ENCODE data around the gene JMJD8.

GRCh38 chr16:711084-711483, 26.9 kb upstream of the JMJD8 start:
- no peak for TF ChIP-seq CTCF (conservative IDR thresholded peaks at IDR 0.05; ENCODE audit: low read depth, low read length)
- no peak for TF ChIP-seq EZH2phosphoT487 (IDR thresholded peaks at IDR 0.05; ENCODE audit: borderline replicate concordance, low read length)

Data from PC-3 (cell line).